ENCODE data around the gene RPS19BP1.

The RPS19BP1 gene

DNA sequence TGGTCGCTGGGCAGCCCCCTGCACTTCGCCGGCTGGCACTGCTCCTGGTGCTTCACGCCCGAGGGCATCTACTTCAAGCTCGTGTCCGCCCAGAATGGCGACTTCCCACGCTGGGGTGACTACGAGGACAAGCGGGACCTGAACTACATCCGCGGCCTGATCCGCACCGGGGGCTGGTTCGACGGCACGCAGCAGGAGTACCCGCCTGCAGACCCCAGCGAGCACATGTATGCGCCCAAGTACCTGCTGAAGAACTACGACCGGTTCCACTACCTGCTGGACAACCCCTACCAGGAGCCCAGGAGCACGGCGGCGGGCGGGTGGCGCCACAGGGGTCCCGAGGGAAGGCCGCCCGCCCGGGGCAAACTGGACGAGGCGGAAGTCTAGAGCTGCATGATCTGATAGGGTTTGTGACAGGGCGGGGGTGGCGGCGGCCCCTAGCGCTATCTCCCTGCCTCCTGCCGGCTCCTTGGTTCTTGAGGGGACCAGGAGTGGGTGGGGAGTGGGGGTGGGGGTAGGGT lies 43.9 kb downstream of the RPS19BP1 start:
- DNase-seq, result no peak

DNA sequence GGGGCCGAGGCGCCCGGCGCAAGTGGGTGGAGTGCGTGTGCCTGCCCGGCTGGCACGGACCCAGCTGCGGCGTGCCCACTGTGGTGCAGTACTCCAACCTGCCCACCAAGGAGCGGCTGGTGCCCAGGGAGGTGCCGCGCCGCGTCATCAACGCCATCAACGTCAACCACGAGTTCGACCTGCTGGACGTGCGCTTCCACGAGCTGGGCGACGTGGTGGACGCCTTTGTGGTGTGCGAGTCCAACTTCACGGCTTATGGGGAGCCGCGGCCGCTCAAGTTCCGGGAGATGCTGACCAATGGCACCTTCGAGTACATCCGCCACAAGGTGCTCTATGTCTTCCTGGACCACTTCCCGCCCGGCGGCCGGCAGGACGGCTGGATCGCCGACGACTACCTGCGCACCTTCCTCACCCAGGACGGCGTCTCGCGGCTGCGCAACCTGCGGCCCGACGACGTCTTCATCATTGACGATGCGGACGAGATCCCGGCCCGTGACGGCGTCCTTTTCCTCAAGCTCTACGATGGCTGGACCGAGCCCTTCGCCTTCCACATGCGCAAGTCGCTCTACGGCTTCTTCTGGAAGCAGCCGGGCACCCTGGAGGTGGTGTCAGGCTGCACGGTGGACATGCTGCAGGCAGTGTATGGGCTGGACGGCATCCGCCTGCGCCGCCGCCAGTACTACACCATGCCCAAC lies 44.6 kb downstream of the RPS19BP1 start:
- DNase-seq, result no peak

DNA sequence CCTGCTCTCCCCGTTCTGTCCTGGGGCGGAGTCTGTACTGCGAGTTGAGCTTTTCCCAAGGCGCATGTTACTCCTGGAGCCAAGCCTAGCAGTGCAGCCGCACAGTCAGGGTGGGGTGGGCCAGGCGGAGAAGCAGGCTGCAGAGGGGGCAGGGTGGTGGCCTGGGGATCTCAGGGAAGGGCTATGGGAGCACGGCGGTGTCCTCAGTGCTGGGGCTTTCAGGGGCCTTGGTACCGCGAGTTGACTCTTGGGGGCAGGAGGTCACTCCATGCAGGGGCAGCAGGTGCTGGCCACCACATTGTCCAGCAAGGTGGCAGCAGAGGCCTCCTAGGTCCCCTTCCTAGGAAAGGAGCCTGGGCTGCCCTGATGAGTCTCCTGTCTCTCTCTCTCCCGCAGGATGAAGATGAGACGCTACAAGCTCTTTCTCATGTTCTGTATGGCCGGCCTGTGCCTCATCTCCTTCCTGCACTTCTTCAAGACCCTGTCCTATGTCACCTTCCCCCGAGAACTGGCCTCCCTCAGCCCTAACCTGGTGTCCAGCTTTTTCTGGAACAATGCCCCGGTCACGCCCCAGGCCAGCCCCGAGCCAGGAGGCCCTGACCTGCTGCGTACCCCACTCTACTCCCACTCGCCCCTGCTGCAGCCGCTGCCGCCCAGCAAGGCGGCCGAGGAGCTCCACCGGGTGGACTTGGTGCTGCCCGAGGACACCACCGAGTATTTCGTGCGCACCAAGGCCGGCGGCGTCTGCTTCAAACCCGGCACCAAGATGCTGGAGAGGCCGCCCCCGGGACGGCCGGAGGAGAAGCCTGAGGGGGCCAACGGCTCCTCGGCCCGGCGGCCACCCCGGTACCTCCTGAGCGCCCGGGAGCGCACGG lies 45.4 kb downstream of the RPS19BP1 start:
- no peak for DNase-seq

DNA sequence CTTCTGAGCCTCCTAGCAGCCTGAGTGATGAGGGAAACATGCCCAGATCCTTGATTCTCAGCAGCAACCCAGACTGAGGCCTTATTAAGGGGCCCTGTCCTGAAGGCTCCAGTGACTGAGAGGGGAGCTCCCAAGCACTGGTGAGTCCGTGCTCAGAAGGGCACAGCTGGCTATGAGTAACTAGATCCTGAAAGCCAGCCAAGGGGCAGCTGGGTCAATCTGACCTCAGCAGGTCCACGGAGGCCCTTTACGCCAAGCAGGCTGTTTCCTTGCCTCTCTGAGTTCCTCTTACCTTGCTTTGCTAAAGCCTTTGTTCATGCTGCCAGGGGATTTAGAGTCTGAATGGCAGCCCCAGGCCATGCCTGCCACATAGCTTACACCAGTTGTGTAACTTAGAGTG lies 49.8 kb downstream of the RPS19BP1 start:
- no peak for DNase-seq

DNA sequence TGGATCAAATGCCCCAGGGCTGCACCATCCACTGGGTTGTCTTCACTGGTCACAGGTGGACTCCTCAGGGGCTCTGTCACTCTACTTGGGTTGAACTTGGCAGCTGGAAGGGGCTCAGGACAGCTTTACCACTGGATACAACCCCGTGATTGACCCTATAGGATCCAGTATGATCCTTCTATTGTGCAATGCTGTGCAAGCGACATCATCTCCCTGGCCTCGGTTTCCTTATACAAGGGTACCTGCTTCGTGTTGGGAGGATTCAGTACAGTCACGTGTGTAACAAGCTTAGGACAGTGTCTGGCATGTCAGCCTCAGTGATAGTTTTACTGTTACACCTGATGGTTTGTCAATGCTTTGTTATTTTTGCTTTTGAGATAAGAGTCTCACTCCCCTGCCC lies 51.0 kb downstream of the RPS19BP1 start:
- no peak for DNase-seq

DNA sequence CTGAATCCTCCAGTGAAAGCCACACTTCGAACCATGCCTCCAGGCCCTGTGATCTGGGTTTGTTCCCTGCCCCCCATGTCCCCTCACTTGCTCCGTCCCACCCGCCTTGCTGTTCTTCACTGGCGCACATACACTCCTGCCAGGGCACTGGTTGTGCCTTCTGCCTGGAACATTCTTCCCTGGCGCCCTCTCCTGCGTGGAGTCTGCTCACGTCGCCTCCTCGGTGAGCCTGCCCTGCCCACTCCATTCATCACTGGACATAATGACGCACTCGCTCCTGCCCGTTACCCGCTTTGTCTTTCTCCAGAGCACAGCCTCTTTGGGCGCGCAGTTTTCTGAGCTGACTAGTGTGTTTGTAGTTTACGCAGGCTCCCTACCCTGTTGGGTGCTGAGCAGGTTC lies 51.5 kb downstream of the RPS19BP1 start:
- DNase-seq, result no peak

DNA sequence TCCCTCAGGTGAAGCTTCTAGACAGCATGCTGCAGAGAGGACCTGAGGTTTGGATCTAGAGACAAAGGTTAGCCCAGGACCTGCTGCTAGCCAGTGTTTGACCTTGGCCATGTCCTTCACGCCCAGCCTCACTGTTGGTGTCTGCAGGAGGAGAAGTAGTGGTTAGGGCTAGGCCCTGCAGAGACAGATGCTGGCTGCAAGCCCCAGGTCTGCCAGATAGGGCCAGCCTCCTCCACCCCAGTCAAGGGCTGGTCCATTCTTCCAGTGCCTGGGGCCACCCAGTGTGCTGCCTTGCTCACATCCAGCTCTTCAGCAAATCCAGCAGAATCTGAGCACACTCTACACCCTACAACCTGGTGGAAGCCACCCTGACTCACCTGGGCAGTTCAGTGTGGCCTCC lies 52.0 kb downstream of the RPS19BP1 start:
- DNase-seq, result no peak

DNA sequence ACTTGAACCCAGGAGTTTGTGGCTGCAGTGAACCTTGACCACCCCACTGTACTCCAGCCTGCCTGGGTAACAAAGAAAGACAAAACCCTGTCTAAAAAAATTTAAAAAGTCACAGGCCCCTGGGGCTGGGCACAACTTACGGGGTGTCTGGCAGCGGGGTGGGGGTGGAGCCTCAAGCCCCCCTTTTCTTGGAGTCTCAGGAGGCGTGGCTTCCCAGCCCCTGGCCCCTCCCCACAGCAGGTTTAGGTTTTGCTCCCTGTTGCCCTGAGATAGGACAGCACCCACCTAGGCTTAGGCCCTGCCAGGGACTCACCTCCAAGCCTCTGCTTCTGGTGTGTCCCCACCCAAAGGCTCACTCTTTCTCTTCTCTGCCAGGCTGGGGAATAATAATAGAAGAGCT lies 53.3 kb downstream of the RPS19BP1 start:
- no peak for DNase-seq
